HEK293 (cell line): ENCODE results near the gene PRKD1.

Experiments used
- AEBP2 ChIP-seq: fragments of 450-650 bp; formaldehyde crosslinking; IDR thresholded peaks from 2 replicates; pipeline ENCODE4 v1.5.1; 2016; ENCODE audit warnings: missing biosample characterization, missing genetic modification characterization, borderline replicate concordance
- GLIS2 ChIP-seq: fragments of 450-650 bp; formaldehyde crosslinking; IDR thresholded peaks from 2 replicates; pipeline ENCODE4 v1.5.1; 2016; ENCODE audit warnings: missing biosample characterization, missing genetic modification characterization
- KLF7 ChIP-seq: fragments of 450-650 bp; formaldehyde crosslinking; IDR thresholded peaks from 2 replicates; pipeline ENCODE4 v1.5.1; 2016; ENCODE audit warnings: missing biosample characterization, missing genetic modification characterization, borderline replicate concordance
- PRDM10 ChIP-seq: fragments of 450-650 bp; formaldehyde crosslinking; IDR thresholded peaks from 2 replicates; pipeline ENCODE4 v1.5.1; 2016; ENCODE audit warnings: missing biosample characterization, missing genetic modification characterization
- PRDM2 ChIP-seq: fragments of 450-650 bp; formaldehyde crosslinking; IDR thresholded peaks from 2 replicates; pipeline ENCODE4 v1.5.1; 2016; ENCODE audit warnings: missing biosample characterization, missing genetic modification characterization, borderline replicate concordance
- SETDB1 ChIP-seq: IDR thresholded peaks from one replicate; pipeline ENCODE4 v1.6.1; 2017; ENCODE audit warnings: mild to moderate bottlenecking, low read length, moderate library complexity, mixed read lengths; ENCODE audit not compliant: insufficient read length
- WT1 ChIP-seq: fragments of 450-650 bp; formaldehyde crosslinking; IDR thresholded peaks from 2 replicates; pipeline ENCODE4 v1.5.1; 2016; ENCODE audit warnings: missing biosample characterization, missing genetic modification characterization
- ZBTB6 ChIP-seq: fragments of 450-650 bp; formaldehyde crosslinking; IDR thresholded peaks from 2 replicates; pipeline ENCODE4 v1.5.1; 2017; ENCODE audit warnings: missing biosample characterization, missing genetic modification characterization
- ZFP37 ChIP-seq: fragments of 450-650 bp; formaldehyde crosslinking; IDR thresholded peaks from 2 replicates; pipeline ENCODE4 v1.5.1; 2016; ENCODE audit warnings: missing biosample characterization, missing genetic modification characterization
- ZNF155 ChIP-seq: fragments of 450-650 bp; formaldehyde crosslinking; IDR thresholded peaks from 2 replicates; pipeline ENCODE4 v1.5.1; 2016; ENCODE audit warnings: missing biosample characterization, missing genetic modification characterization
- ZNF2 ChIP-seq: fragments of 450-650 bp; formaldehyde crosslinking; IDR thresholded peaks from 2 replicates; pipeline ENCODE4 v1.5.1; 2016; ENCODE audit warnings: missing biosample characterization, missing genetic modification characterization
- ZNF211 ChIP-seq: fragments of 450-650 bp; formaldehyde crosslinking; IDR thresholded peaks from 2 replicates; pipeline ENCODE4 v1.5.1; 2016; ENCODE audit warnings: low read depth, missing biosample characterization, missing genetic modification characterization
- ZNF221 ChIP-seq: fragments of 450-650 bp; formaldehyde crosslinking; IDR thresholded peaks from 2 replicates; pipeline ENCODE4 v1.5.1; 2017; ENCODE audit warnings: missing biosample characterization, missing genetic modification characterization, borderline replicate concordance
- ZNF280C ChIP-seq: fragments of 450-650 bp; formaldehyde crosslinking; IDR thresholded peaks from 2 replicates; pipeline ENCODE4 v1.5.1; 2016; ENCODE audit warnings: missing biosample characterization, missing genetic modification characterization
- ZNF423 ChIP-seq: fragments of 450-650 bp; formaldehyde crosslinking; IDR thresholded peaks from 2 replicates; pipeline ENCODE4 v1.5.1; 2016; ENCODE audit warnings: missing biosample characterization, missing genetic modification characterization
- ZNF510 ChIP-seq: fragments of 450-650 bp; formaldehyde crosslinking; IDR thresholded peaks from 2 replicates; pipeline ENCODE4 v1.5.1; 2018; ENCODE audit warnings: mild to moderate bottlenecking, missing genetic modification characterization, missing biosample characterization; ENCODE audit not compliant: insufficient replicate concordance
- ZNF571 ChIP-seq: fragments of 450-650 bp; formaldehyde crosslinking; IDR thresholded peaks from 2 replicates; pipeline ENCODE4 v1.5.0; 2017; ENCODE audit warnings: missing biosample characterization, missing genetic modification characterization
- ZNF658 ChIP-seq: fragments of 450-650 bp; formaldehyde crosslinking; IDR thresholded peaks from 2 replicates; pipeline ENCODE4; 2016; ENCODE audit warnings: missing biosample characterization, missing genetic modification characterization
- ZNF776 ChIP-seq: fragments of 450-650 bp; formaldehyde crosslinking; IDR thresholded peaks from 2 replicates; pipeline ENCODE4 v1.5.0; 2017; ENCODE audit warnings: missing biosample characterization, missing genetic modification characterization, borderline replicate concordance
- ZNF792 ChIP-seq: fragments of 450-650 bp; formaldehyde crosslinking; IDR thresholded peaks from 2 replicates; pipeline ENCODE4 v1.5.1; 2016; ENCODE audit warnings: missing biosample characterization, missing genetic modification characterization
- ZXDB ChIP-seq: fragments of 450-650 bp; formaldehyde crosslinking; IDR thresholded peaks from 2 replicates; pipeline ENCODE4 v1.5.1; 2016; ENCODE audit warnings: missing biosample characterization, missing genetic modification characterization

Gene PRKD1

GRCh38 chr14:29805415-29806123 is 122.1 kb downstream of the PRKD1 start (continued):
- no peak for TF ChIP-seq PRDM2
- TF ChIP-seq WT1 = no peak
- TF ChIP-seq ZNF792 (tag by site-specific recombination) = no peak
- no peak for TF ChIP-seq ZNF510 (tag by site-specific recombination)
- no peak for TF ChIP-seq ZNF155 (tag by site-specific recombination)
- no peak for TF ChIP-seq ZNF211 (tag by site-specific recombination)
- no peak for TF ChIP-seq ZNF658 (tag by site-specific recombination)
- no peak for TF ChIP-seq KLF7
- TF ChIP-seq ZNF221 = no peak
- TF ChIP-seq ZNF2 (tag by site-specific recombination) = peak; percentile 76; the same call in 1 of the 2 replicates
- no peak for TF ChIP-seq GLIS2 (tag by site-specific recombination)
- TF ChIP-seq AEBP2 = no peak
- TF ChIP-seq SETDB1 = no peak
- TF ChIP-seq ZNF571 = no peak
- TF ChIP-seq ZBTB6 (tag by site-specific recombination) = peak; percentile 99
- TF ChIP-seq ZNF280C (tag by site-specific recombination) = no peak
- peak; percentile 88; the same call in 1 of the 2 replicates for TF ChIP-seq ZXDB (tag by site-specific recombination)
- no peak for TF ChIP-seq ZNF423 (tag by site-specific recombination)
- no peak for TF ChIP-seq ZFP37 (tag by site-specific recombination)
- no peak for TF ChIP-seq ZNF776 (tag by site-specific recombination)
- TF ChIP-seq PRDM10 = peak; percentile 88
